GM12878 (cell line): ENCODE measurements around the gene B3GALT5. TPM values are rescaled to one million over a fixed set of nuclear protein-coding genes. Genes with fewer than 3 reads are reported as not detected.

Experiments
- ATAC-seq: fragments of 200-7000 bp; cut with Tn5 transposase; 3 replicates; pipeline ENCODE4 v1.9.1; 2020; ENCODE audit warnings: mild to moderate bottlenecking, moderate library complexity
- BruUV-seq: library from RNA; stranded (reverse); fragments of 400-500 nt; replicated peaks from 2 replicates; lab custom pipeline; 2021; lab: Mats Ljungman, UMichigan
- CTCF ChIA-PET: fragments of 300-600 bp; sonication (Branson Sonifier 250); formaldehyde crosslinking; extraction: SDS; loops from one replicate; lab custom pipeline; 2021; ENCODE audit warnings: inconsistent platforms; lab: Yijun Ruan, JAX
- POLR2A ChIA-PET: fragments of 350-600 bp; formaldehyde crosslinking; extraction: SDS; loops from one replicate; lab custom pipeline; 2021; ENCODE audit warnings: inconsistent platforms; lab: Charles Lee
- RAD21 ChIA-PET: fragments of 300-600 bp; sonication (Branson Sonifier 250); formaldehyde crosslinking; loops from one replicate; lab custom pipeline; 2023; ENCODE audit warnings: antibody characterized with exemption; ENCODE audit not compliant: unreplicated experiment; lab: Charles Lee
- SMC1A ChIA-PET: fragments of 300-600 bp; sonication (Branson Sonifier 250); formaldehyde crosslinking; loops from one replicate; lab custom pipeline; 2023; ENCODE audit not compliant: unreplicated experiment, uncharacterized antibody; lab: Charles Lee
- DNase-seq: peaks from one replicate; pipeline ENCODE4 v3.0.0-alpha.2; 2011; ENCODE audit warnings: low read depth, low spot score
- FAIRE-seq: peaks from 3 replicates; lab custom pipeline; 2011; peaks lifted over from hg19 to GRCh38; lab: Jason Lieb, UNC
- H2AFZ ChIP-seq: 2 replicates; pipeline ENCODE4 v1.6.0; 2011; ENCODE audit warnings: low read depth, low read length, control low read depth; ENCODE audit not compliant: control insufficient read depth
- H3K27ac ChIP-seq: 2 replicates; pipeline ENCODE4 v1.5.1; 2011; ENCODE audit warnings: control low read depth; ENCODE audit not compliant: control insufficient read depth, insufficient read depth
- H3K27me3 ChIP-seq, 2 experiments: replicated peaks in 1 of 2; 2 replicates each; pipeline versions ENCODE4 v1.6.0 to v1.6.1; 2011; ENCODE audit warnings: low read length in 1 of 2; ENCODE audit not compliant: control insufficient read depth in 2 of 2, insufficient read depth in 2 of 2
- H3K36me3 ChIP-seq, 2 experiments: 2 replicates each; pipeline ENCODE4 v1.5.1; 2011; ENCODE audit warnings: low read length in 1 of 2; ENCODE audit not compliant: control insufficient read depth in 2 of 2, insufficient read depth in 2 of 2
- H3K4me1 ChIP-seq: 2 replicates; pipeline ENCODE4 v1.6.1; 2011; ENCODE audit warnings: mild to moderate bottlenecking, low read length, moderate library complexity, mixed read lengths; ENCODE audit not compliant: control insufficient read depth, insufficient read depth
- H3K4me2 ChIP-seq: 2 replicates; pipeline ENCODE4 v1.6.0; 2011; ENCODE audit warnings: control low read depth; ENCODE audit not compliant: control insufficient read depth, insufficient read depth
- H3K4me3 ChIP-seq: fragments of 200-600 bp; sonication (generic); 2 replicates; pipeline ENCODE4 v1.5.1; 2016
- H3K79me2 ChIP-seq: 2 replicates; pipeline ENCODE4 v1.6.0; 2011; ENCODE audit warnings: low read length; ENCODE audit not compliant: control insufficient read depth, insufficient read depth
- H3K9ac ChIP-seq: 2 replicates; pipeline ENCODE4 v1.8.0; 2011; ENCODE audit warnings: low read length, control low read depth, mixed read lengths; ENCODE audit not compliant: control insufficient read depth, insufficient read depth
- H3K9me3 ChIP-seq: replicated peaks from 3 replicates; pipeline ENCODE4 v1.5.1; 2011; ENCODE audit warnings: mild to moderate bottlenecking, low read length; ENCODE audit not compliant: control insufficient read depth, insufficient read depth
- H4K20me1 ChIP-seq: 2 replicates; pipeline ENCODE4 v1.6.0; 2011; ENCODE audit not compliant: control insufficient read depth, insufficient read depth
- CHD4 ChIP-seq: fragments of 200-600 bp; sonication (generic); IDR thresholded peaks from 2 replicates; pipeline ENCODE4 v1.6.1; 2016; ENCODE audit warnings: mild to moderate bottlenecking
- EED ChIP-seq: sonication (generic); IDR thresholded peaks from 2 replicates; pipeline ENCODE4 v1.6.1; 2016; ENCODE audit warnings: antibody characterized with exemption, low read depth
- ELK1 ChIP-seq: IDR thresholded peaks from 2 replicates; pipeline ENCODE4 v1.6.1; 2012; ENCODE audit warnings: low read depth, low read length, improper control_type of control experiment
- GABPA ChIP-seq: IDR thresholded peaks from 2 replicates; pipeline ENCODE4 v1.6.1; 2014; ENCODE audit warnings: antibody characterized with exemption, low read depth, mild to moderate bottlenecking, inconsistent platforms
- JUNB ChIP-seq: IDR thresholded peaks from 2 replicates; pipeline ENCODE4 v1.6.1; 2016; ENCODE audit warnings: antibody characterized with exemption, mild to moderate bottlenecking
- MEF2B ChIP-seq: fragments of 450-650 bp; IDR thresholded peaks from 2 replicates; pipeline ENCODE4 v1.6.1; 2018; ENCODE audit warnings: mild to moderate bottlenecking, moderate library complexity; ENCODE audit not compliant: partially characterized antibody, poor library complexity, severe bottlenecking
- NFXL1 ChIP-seq: fragments of 450-650 bp; IDR thresholded peaks from 2 replicates; pipeline ENCODE4 v1.6.1; 2017; ENCODE audit warnings: antibody characterized with exemption, mild to moderate bottlenecking, borderline replicate concordance
- NR2F1 ChIP-seq: fragments of 450-650 bp; conservative IDR thresholded peaks from 2 replicates; pipeline ENCODE4 v1.6.1; 2017; ENCODE audit warnings: mild to moderate bottlenecking
- PAX5 ChIP-seq: IDR thresholded peaks from 2 replicates; pipeline ENCODE4 v1.6.1; 2011; ENCODE audit warnings: low read depth, low read length, borderline replicate concordance
- SUPT20H ChIP-seq: IDR thresholded peaks from 2 replicates; pipeline ENCODE4 v1.6.1; 2011; ENCODE audit warnings: low read depth, mild to moderate bottlenecking, low read length, moderate library complexity, borderline replicate concordance; ENCODE audit not compliant: control insufficient read depth
- TBL1XR1 ChIP-seq: IDR thresholded peaks from 2 replicates; pipeline ENCODE4 v1.6.1; 2012; ENCODE audit warnings: low read depth, low read length, improper control_type of control experiment
- WRNIP1 ChIP-seq: IDR thresholded peaks from 2 replicates; pipeline ENCODE4 v1.6.1; 2011; ENCODE audit warnings: low read depth, low read length, improper control_type of control experiment, borderline replicate concordance
- WGBS: methylation state at CpG from one replicate; pipeline ENCODE4 v1.1.6; 2016; ENCODE audit warnings: low lambda C conversion rate; ENCODE audit not compliant: insufficient replicate concordance, insufficient coverage; ENCODE audit errors: missing lambda C conversion rate; 5-methylcytosine and 5-hydroxymethylcytosine counted together
- in situ Hi-C: fragments of 300-500 bp; cut with MboI; formaldehyde crosslinking; loops from 9 replicates; pipeline ENCODE4 v1.14.3; 2018; ENCODE audit warnings: mixed read lengths
- intact Hi-C: fragments of 100-400 bp; cut with micrococcal nuclease; formaldehyde crosslinking; loops from one replicate; pipeline ENCODE4 v1.14.2; 2022; ENCODE audit not compliant: unreplicated experiment
- polyA plus RNA-seq, 11 experiments: library from polyadenylated mRNA; depleted of rRNA in 4 of 11; unstranded in 6 of 11; stranded (reverse) in 5 of 11; fragments of >200 nt; fragmentation: Nextera tagmentation in 4 of 11; fragmentation: Illumina TruSeq in 1 of 11; extraction: Ambion mirVana in 4 of 11; extraction: Trizol in 1 of 11; gene quantifications; 1 replicate in 1 of 11; 2 replicates in 10 of 11; pipeline versions ENCODE4 v1.2.1 to v1.2.3, GENCODE V29; 2011 to 2016; ENCODE audit warnings: inconsistent platforms in 2 of 11, missing spikeins in 2 of 11, low read depth in 1 of 11
- total RNA-seq, 4 experiments: library from RNA; depleted of rRNA in 3 of 4; stranded (reverse); fragments of >200 nt in 3 of 4; fragmentation: Illumina TruSeq in 1 of 4; extraction: Trizol in 1 of 4; gene quantifications; 2 replicates each; pipeline versions ENCODE4 v1.2.1 to v1.2.3, GENCODE V29; 2013 to 2021

B3GALT5 gene
- total and polyA plus RNA-seq, 10 of the 15 experiments (the other 5 are each of a cell fraction or from before 2014, with no cell fraction given): 0.03 to 0.04 TPM; not detected in 8

DNA sequence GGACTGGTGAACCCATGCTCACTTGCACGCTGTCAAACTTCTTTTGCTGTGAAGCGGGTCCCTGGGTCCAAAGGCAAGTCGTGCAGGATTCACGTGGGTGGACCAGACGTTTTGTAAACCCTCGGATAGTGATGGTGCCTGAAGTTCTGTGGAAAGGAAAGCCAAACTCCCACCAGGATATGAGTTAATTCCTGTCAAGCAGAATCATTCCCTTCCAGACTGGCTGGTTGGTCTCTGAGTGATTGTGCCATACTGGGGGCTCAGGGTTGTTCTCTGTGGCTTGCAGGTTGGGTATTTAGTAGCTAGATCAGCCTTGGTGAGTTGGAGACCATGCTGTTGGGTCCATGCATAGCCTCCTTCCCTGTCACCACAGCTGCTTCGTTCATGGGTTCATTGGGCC, 99.5 kb downstream of the B3GALT5 start:
- Histone ChIP-seq H3K9ac (no peak overlapping the region), H3K27ac (no peak overlapping the region), H4K20me1 (no peaks in the 10 kb centered on the region), H3K9me3 (no peaks in the 10 kb centered on the region; the same call in 2 of the 3 replicates), H3K79me2 (no peaks in the 10 kb centered on the region), H3K4me2 (no peak overlapping the region), H3K27me3 (no peaks in the 10 kb centered on the region), H3K4me3 (no peak overlapping the region), H3K36me3 (no peaks in the 10 kb centered on the region), H3K4me1 (no peaks in the 10 kb centered on the region), H2AFZ (no peak overlapping the region)
- POLR2A ChIA-PET: no interaction called here
- TF ChIP-seq WRNIP1 (no peak), SUPT20H (no peak), TBL1XR1 (no peak), NR2F1 (no peak), CHD4 (no peak), PAX5 (no peak), GABPA (no peak), ELK1 (no peak), JUNB (no peak), MEF2B (no peak), EED (no peak), NFXL1 (no peak)
- in situ Hi-C loops (loop anchor here (5.0 kb wide), 1 partner anchor 195 kb away; no protein-coding TSS in a partner anchor), intact Hi-C loops (no loop called here)
- FAIRE-seq (no peak), ATAC-seq (no peak), DNase-seq (no peak)
- CTCF ChIA-PET: no interaction called here
- SMC1A ChIA-PET: no interaction called here
- RAD21 ChIA-PET: no interaction called here
- WGBS: 9% methylated on average over 7 of the region's 7 CpGs
- BruUV-seq: no TSS peak
